Measurements from ENCODE around the gene IP6K2.

The IP6K2 gene

DNA sequence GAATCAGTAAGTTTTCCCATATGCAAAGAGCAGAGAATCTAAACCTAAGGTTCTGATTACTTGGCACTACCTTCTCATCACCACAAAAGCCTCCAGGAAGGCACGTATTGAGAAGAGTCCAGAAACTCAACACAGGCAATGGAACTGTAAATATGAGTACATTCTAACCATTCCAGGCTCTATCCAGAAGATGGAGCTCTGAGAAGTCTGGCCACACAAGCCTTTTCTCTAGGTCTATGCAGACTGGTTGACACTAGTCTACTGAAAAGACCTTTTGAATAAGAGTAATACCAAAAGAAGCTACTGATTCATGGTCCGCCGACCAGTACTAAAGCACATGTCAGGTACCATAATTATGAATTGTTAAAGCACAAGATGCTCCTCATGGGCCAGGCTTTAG lies 19.1 kb downstream of the IP6K2 start:
- no peak overlapping the region for H3K4me3 ChIP-seq (ENCODE audit: low read depth, low read length)
- no peaks in the 10 kb centered on the region for H3K9me3 ChIP-seq
- no peak for DNase-seq
- H3K27me3 ChIP-seq: no peaks in the 10 kb centered on the region
- no peaks in the 10 kb centered on the region for H3K4me1 ChIP-seq
- peaks cover 41% of the 10 kb centered on the region for H3K36me3 ChIP-seq
- TF ChIP-seq, protein P1, sequence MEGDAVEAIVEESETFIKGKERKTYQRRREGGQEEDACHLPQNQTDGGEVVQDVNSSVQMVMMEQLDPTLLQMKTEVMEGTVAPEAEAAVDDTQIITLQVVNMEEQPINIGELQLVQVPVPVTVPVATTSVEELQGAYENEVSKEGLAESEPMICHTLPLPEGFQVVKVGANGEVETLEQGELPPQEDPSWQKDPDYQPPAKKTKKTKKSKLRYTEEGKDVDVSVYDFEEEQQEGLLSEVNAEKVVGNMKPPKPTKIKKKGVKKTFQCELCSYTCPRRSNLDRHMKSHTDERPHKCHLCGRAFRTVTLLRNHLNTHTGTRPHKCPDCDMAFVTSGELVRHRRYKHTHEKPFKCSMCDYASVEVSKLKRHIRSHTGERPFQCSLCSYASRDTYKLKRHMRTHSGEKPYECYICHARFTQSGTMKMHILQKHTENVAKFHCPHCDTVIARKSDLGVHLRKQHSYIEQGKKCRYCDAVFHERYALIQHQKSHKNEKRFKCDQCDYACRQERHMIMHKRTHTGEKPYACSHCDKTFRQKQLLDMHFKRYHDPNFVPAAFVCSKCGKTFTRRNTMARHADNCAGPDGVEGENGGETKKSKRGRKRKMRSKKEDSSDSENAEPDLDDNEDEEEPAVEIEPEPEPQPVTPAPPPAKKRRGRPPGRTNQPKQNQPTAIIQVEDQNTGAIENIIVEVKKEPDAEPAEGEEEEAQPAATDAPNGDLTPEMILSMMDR (IDR thresholded peaks at IDR 0.05; ENCODE audit: low read depth, low read length): no peak

DNA sequence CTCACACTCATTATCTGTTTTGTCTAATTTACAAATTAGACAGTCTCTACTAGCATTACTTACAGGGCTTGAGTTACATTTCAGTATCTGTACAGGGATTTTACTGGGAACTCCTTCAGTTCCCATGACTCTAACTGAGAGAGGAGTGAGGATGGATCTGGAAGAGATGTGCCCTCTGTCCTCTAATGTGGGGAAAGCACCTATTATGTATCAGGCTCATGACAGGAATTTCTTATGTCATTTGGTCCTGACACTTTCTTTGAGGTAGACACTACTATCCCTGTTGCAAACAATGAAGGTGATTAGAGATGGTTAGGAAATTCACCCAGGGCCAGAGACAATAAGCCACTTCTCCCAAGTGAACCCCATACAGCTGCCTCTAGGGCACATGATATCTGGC lies 20.4 kb downstream of the IP6K2 start:
- Histone ChIP-seq H3K4me3 (ENCODE audit: low read depth, low read length) (no peak overlapping the region), H3K27me3 (no peaks in the 10 kb centered on the region), H3K36me3 (peaks cover 53% of the 10 kb centered on the region), H3K4me1 (no peaks in the 10 kb centered on the region), H3K9me3 (no peaks in the 10 kb centered on the region)
- DNase-seq: no peak
- TF ChIP-seq, protein P1 (IDR thresholded peaks at IDR 0.05; ENCODE audit: low read depth, low read length): no peak

DNA sequence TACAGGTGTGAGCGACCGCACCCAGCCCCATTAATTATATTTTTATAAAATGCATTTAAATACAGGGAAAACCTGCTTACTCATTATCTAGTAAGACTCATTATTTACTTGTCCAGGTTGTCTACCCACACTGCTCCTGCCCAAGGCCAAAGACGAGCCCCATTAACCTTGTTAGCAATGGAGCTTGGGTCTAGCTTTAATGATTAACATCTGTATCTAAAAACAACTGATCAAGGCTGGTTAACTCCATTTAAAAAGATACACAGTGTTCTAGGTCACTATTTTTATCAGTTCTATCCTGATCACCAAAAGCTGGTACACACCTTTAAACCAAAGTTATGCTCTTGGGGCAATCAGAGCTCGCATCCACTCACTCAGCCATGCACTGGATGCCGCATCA lies 20.9 kb downstream of the IP6K2 start:
- H3K36me3 ChIP-seq: peaks cover 57% of the 10 kb centered on the region
- H3K4me3 ChIP-seq (ENCODE audit: low read depth, low read length): no peak overlapping the region
- no peak for DNase-seq
- TF ChIP-seq, protein P1 (IDR thresholded peaks at IDR 0.05; ENCODE audit: low read depth, low read length): no peak
- no peaks in the 10 kb centered on the region for H3K27me3 ChIP-seq
- H3K4me1 ChIP-seq: no peaks in the 10 kb centered on the region
- no peaks in the 10 kb centered on the region for H3K9me3 ChIP-seq

DNA sequence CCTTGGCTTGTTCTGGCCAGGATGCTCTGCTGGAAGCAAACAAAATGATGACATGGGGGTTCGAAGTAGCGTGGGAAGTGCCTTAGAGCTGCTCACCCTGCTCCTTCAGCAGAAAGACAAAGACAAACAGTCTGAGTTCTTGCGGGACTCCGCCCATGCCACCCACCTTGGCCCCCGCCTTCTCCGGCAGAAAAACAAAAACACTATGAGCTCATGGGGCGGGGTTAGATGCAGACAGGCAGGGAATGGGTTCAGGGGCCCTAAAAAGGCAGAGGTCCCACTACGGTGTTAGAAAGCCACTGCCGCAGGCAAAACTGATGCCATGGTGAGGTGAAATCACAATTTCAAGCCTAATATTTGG lies 21.6 kb downstream of the IP6K2 start:
- TF ChIP-seq, protein P1 (IDR thresholded peaks at IDR 0.05; ENCODE audit: low read depth, low read length): no peak
- DNase-seq: no peak
- H3K36me3 ChIP-seq: peaks cover 61% of the 10 kb centered on the region
- no peaks in the 10 kb centered on the region for H3K4me1 ChIP-seq
- no peaks in the 10 kb centered on the region for H3K9me3 ChIP-seq
- H3K27me3 ChIP-seq: no peaks in the 10 kb centered on the region
- no peak overlapping the region for H3K4me3 ChIP-seq (ENCODE audit: low read depth, low read length)

DNA sequence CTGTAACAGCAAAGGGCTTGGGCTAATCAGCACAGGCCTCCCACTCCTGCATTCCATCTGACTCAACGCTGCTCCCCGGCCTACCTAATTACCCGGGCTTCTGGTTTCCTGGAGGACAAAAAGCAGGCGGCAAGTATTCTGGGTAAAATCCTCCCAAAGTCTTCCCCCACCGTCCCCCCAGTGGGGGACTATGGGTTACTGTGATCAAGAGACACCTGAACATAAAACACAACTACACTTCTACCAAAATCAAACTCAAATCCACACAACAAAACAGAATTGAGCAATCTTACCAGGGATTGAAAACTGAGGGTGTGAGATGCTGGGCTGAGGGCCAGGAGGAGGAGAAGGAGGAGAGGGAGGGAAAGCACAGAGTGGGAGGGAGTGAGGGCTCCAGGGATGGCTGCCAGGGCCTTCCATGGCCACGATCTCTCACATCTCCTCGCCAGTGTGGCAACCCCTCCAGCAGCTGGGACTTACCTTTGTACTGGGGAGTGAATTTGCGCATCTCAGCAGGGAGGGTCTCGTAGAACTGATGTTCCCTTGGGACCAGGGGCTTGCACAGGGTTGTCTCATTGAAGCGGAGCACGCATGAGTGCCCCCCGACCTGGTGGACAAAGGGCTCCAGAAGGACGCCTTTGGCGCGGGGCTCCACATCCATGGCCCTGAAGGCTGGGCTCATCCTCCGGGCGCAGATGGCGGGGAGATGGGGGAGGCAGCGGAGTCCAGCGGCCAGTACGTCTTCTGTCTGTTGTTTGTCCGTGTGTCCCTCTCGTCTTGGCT lies 22.2 kb downstream of the IP6K2 start:
- Histone ChIP-seq H3K4me3 (ENCODE audit: low read depth, low read length) (no peak overlapping the region), H3K27me3 (no peaks in the 10 kb centered on the region), H3K4me1 (no peaks in the 10 kb centered on the region), H3K9me3 (no peaks in the 10 kb centered on the region), H3K36me3 (peaks cover 66% of the 10 kb centered on the region)
- no peak for DNase-seq
- TF ChIP-seq, protein P1 (IDR thresholded peaks at IDR 0.05; ENCODE audit: low read depth, low read length): no peak

DNA sequence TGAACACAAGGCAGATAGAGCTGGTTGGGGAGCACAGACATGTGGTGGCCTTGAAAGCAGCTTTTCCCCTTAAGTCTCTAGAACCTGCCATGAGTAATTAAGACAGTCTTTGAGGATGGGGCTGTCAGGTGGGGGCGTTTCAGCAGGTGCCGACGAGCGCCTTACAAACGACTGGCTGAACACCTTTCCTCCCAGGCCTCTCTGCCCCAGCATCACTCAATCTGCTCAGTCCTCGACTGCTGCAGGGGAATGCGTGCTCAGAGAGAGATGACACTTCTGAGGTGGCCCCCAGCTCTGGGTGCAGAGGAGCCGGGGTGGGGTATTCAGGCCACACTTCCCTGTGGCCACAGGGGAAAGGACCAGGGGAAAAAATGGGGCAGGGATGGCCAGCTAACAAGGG lies 23.2 kb downstream of the IP6K2 start:
- no peak overlapping the region for H3K4me3 ChIP-seq (ENCODE audit: low read depth, low read length)
- TF ChIP-seq, protein P1 (IDR thresholded peaks at IDR 0.05; ENCODE audit: low read depth, low read length): no peak
- peaks cover 69% of the 10 kb centered on the region for H3K36me3 ChIP-seq
- H3K4me1 ChIP-seq: no peaks in the 10 kb centered on the region
- H3K9me3 ChIP-seq: no peaks in the 10 kb centered on the region
- no peaks in the 10 kb centered on the region for H3K27me3 ChIP-seq
- no peak for DNase-seq

Measured in BE2C (cell line).